ENCODE measurements around the gene IL1RAPL1. TPM values are rescaled to one million over a fixed set of nuclear protein-coding genes. Genes with fewer than 3 reads are reported as not detected.

The IL1RAPL1 gene
- polyA plus RNA-seq, 1 donor from 2014 or later = not detected

DNA sequence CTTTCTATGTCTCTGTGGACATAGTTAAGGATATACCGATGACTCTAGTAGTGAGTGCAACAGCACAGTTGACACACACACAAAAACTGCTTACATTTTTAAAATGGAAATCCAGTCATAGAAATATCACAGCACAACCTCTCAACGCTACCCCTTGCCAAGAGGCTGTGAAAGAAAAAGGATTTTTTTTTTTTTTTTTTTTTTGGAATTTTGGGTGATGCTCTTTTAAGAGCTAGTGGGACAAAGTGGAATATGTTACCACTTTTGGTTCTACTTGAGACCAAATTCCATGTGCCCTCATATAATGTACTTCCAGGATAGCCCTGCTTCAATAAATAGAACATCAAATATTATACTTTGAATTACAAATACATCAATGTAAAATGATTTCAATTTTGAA, 1247.1 kb downstream of the IL1RAPL1 start:
- Histone ChIP-seq H3K27me3 (ENCODE audit: insufficient read depth, low read depth, low read length) (no peaks in the 10 kb centered on the region), H2AFZ (ENCODE audit: low read depth, low read length) (no peak overlapping the region), H4K20me1 (ENCODE audit: insufficient read depth) (no peaks in the 10 kb centered on the region), H3K4me2 (ENCODE audit: low read length) (no peak overlapping the region), H3K4me3 (ENCODE audit: low read length) (no peak overlapping the region), H3K36me3 (ENCODE audit: insufficient read depth, low read length) (no peaks in the 10 kb centered on the region), H3K9me2 (ENCODE audit: insufficient read depth, low read length) (no peaks in the 10 kb centered on the region), H3K79me2 (replicated peaks; ENCODE audit: insufficient read depth, low read length) (no peaks in the 10 kb centered on the region), H3K9me3 (ENCODE audit: low read length) (no peaks in the 10 kb centered on the region), H3K27ac (ENCODE audit: low read length) (no peak overlapping the region), H3K9ac (ENCODE audit: low read length) (no peak overlapping the region), H3F3A (ENCODE audit: insufficient read depth, low read length, poor library complexity, severe bottlenecking) (no peaks in the 10 kb centered on the region)
- no peak for TF ChIP-seq TAF1 (IDR thresholded peaks at IDR 0.05; ENCODE audit: low read depth)
- no peak for TF ChIP-seq EP300 (conservative IDR thresholded peaks at IDR 0.05; ENCODE audit: poor library complexity, severe bottlenecking)
- no peak for TF ChIP-seq SMC3 (conservative IDR thresholded peaks at IDR 0.05; ENCODE audit: poor library complexity)
- TF ChIP-seq POLR2AphosphoS5 (IDR thresholded peaks at IDR 0.05) = no peak
- TF ChIP-seq RAD21 (conservative IDR thresholded peaks at IDR 0.05) = no peak
- TF ChIP-seq EZH2 (IDR thresholded peaks at IDR 0.05; ENCODE audit: borderline replicate concordance, insufficient read depth, low read length, poor library complexity, severe bottlenecking) = no peak
- no peak for TF ChIP-seq MXI1 (conservative IDR thresholded peaks at IDR 0.05; ENCODE audit: poor library complexity, severe bottlenecking)
- TF ChIP-seq, protein P1, sequence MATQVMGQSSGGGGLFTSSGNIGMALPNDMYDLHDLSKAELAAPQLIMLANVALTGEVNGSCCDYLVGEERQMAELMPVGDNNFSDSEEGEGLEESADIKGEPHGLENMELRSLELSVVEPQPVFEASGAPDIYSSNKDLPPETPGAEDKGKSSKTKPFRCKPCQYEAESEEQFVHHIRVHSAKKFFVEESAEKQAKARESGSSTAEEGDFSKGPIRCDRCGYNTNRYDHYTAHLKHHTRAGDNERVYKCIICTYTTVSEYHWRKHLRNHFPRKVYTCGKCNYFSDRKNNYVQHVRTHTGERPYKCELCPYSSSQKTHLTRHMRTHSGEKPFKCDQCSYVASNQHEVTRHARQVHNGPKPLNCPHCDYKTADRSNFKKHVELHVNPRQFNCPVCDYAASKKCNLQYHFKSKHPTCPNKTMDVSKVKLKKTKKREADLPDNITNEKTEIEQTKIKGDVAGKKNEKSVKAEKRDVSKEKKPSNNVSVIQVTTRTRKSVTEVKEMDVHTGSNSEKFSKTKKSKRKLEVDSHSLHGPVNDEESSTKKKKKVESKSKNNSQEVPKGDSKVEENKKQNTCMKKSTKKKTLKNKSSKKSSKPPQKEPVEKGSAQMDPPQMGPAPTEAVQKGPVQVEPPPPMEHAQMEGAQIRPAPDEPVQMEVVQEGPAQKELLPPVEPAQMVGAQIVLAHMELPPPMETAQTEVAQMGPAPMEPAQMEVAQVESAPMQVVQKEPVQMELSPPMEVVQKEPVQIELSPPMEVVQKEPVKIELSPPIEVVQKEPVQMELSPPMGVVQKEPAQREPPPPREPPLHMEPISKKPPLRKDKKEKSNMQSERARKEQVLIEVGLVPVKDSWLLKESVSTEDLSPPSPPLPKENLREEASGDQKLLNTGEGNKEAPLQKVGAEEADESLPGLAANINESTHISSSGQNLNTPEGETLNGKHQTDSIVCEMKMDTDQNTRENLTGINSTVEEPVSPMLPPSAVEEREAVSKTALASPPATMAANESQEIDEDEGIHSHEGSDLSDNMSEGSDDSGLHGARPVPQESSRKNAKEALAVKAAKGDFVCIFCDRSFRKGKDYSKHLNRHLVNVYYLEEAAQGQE (IDR thresholded peaks at IDR 0.05; ENCODE audit: borderline replicate concordance) = no peak
- TF ChIP-seq, protein P2, sequence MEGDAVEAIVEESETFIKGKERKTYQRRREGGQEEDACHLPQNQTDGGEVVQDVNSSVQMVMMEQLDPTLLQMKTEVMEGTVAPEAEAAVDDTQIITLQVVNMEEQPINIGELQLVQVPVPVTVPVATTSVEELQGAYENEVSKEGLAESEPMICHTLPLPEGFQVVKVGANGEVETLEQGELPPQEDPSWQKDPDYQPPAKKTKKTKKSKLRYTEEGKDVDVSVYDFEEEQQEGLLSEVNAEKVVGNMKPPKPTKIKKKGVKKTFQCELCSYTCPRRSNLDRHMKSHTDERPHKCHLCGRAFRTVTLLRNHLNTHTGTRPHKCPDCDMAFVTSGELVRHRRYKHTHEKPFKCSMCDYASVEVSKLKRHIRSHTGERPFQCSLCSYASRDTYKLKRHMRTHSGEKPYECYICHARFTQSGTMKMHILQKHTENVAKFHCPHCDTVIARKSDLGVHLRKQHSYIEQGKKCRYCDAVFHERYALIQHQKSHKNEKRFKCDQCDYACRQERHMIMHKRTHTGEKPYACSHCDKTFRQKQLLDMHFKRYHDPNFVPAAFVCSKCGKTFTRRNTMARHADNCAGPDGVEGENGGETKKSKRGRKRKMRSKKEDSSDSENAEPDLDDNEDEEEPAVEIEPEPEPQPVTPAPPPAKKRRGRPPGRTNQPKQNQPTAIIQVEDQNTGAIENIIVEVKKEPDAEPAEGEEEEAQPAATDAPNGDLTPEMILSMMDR (IDR thresholded peaks at IDR 0.05; ENCODE audit: poor library complexity, severe bottlenecking) = no peak

DNA sequence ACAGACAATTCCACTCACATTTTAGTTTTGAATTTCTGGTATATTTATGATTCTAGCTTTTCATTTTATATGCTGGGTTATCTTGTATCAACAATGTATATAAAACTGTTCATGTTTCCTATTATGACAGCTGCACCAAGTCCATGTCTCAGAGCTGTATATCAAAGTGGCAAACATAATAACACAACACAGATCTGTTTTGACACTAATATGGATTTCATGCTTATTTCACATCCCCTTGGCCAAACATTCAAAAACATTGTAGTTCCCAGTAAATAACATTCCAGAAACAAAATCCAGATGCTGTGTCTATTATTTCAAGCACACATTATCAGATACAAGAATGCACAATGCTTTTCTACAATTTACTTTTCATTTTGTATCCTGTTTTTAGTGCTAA, 1247.5 kb downstream of the IL1RAPL1 start:
- no peak overlapping the region for H3K4me2 ChIP-seq (ENCODE audit: low read length)
- no peaks in the 10 kb centered on the region for H3K27me3 ChIP-seq (ENCODE audit: insufficient read depth, low read depth, low read length)
- TF ChIP-seq POLR2AphosphoS5 (IDR thresholded peaks at IDR 0.05) (peak; percentile 54), EP300 (conservative IDR thresholded peaks at IDR 0.05; ENCODE audit: poor library complexity, severe bottlenecking) (peak; percentile 32), TAF1 (IDR thresholded peaks at IDR 0.05; ENCODE audit: low read depth) (no peak)
- H2AFZ ChIP-seq (ENCODE audit: low read depth, low read length) = no peak overlapping the region
- H3K79me2 ChIP-seq (replicated peaks; ENCODE audit: insufficient read depth, low read length) = no peaks in the 10 kb centered on the region
- H3K36me3 ChIP-seq (ENCODE audit: insufficient read depth, low read length) = no peaks in the 10 kb centered on the region
- no peak overlapping the region for H3K9ac ChIP-seq (ENCODE audit: low read length)
- no peaks in the 10 kb centered on the region for H3F3A ChIP-seq (ENCODE audit: insufficient read depth, low read length, poor library complexity, severe bottlenecking)
- no peaks in the 10 kb centered on the region for H4K20me1 ChIP-seq (ENCODE audit: insufficient read depth)
- no peaks in the 10 kb centered on the region for H3K9me3 ChIP-seq (ENCODE audit: low read length)
- H3K4me3 ChIP-seq (ENCODE audit: low read length) = no peak overlapping the region
- H3K27ac ChIP-seq (ENCODE audit: low read length) = no peak overlapping the region
- H3K9me2 ChIP-seq (ENCODE audit: insufficient read depth, low read length) = no peaks in the 10 kb centered on the region

DNA sequence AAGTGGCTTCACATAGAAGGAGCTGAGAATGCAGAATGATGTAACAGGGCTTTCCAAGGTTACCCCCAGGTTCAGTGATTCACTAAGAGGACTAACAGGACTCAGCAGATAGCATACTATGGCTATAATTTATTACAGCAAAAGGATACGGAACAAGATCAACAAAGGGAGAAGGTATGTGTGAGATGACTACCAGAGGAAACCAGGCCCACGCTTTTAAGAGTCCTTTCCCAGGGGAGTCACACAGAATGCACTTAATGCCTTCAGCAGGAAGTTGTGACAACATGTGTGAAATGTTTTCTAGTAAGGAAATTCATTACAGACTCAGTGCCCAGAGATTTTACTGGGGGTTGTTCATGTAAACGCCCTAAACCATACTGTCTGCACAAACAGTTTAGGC, 1254.5 kb downstream of the IL1RAPL1 start:
- H4K20me1 ChIP-seq (ENCODE audit: insufficient read depth) = no peaks in the 10 kb centered on the region
- no peaks in the 10 kb centered on the region for H3K36me3 ChIP-seq (ENCODE audit: insufficient read depth, low read length)
- H3K4me2 ChIP-seq (ENCODE audit: low read length) = no peak overlapping the region
- H3K27me3 ChIP-seq (ENCODE audit: insufficient read depth, low read depth, low read length) = no peaks in the 10 kb centered on the region
- H3K4me3 ChIP-seq (ENCODE audit: low read length) = no peak overlapping the region
- H3F3A ChIP-seq (ENCODE audit: insufficient read depth, low read length, poor library complexity, severe bottlenecking) = no peaks in the 10 kb centered on the region
- no peaks in the 10 kb centered on the region for H3K9me2 ChIP-seq (ENCODE audit: insufficient read depth, low read length)
- no peaks in the 10 kb centered on the region for H3K79me2 ChIP-seq (replicated peaks; ENCODE audit: insufficient read depth, low read length)
- TF ChIP-seq EP300 (conservative IDR thresholded peaks at IDR 0.05; ENCODE audit: poor library complexity, severe bottlenecking) = no peak
- TF ChIP-seq RAD21 (conservative IDR thresholded peaks at IDR 0.05) = no peak
- TF ChIP-seq, protein P2 (IDR thresholded peaks at IDR 0.05; ENCODE audit: poor library complexity, severe bottlenecking) = no peak
- no peak for TF ChIP-seq MXI1 (conservative IDR thresholded peaks at IDR 0.05; ENCODE audit: poor library complexity, severe bottlenecking)
- TF ChIP-seq, protein P1 (IDR thresholded peaks at IDR 0.05; ENCODE audit: borderline replicate concordance) = no peak
- no peak for TF ChIP-seq EZH2 (IDR thresholded peaks at IDR 0.05; ENCODE audit: borderline replicate concordance, insufficient read depth, low read length, poor library complexity, severe bottlenecking)
- no peak overlapping the region for H3K9ac ChIP-seq (ENCODE audit: low read length)
- no peak overlapping the region for H3K27ac ChIP-seq (ENCODE audit: low read length)
- H3K9me3 ChIP-seq (ENCODE audit: low read length) = no peaks in the 10 kb centered on the region
- H2AFZ ChIP-seq (ENCODE audit: low read depth, low read length) = no peak overlapping the region
